CD4-positive, CD25-positive, alpha-beta regulatory T cell (primary cell): ENCODE results near the gene DAAM1. TPM values are rescaled to one million over a fixed set of nuclear protein-coding genes. Genes with fewer than 3 reads are reported as not detected.

Source experiments
- ATAC-seq, 2 donors: fragments of 150-1000 bp; cut with Tn5 transposase; one replicate each; pipeline ENCODE4 v1.10.0; 2021; ENCODE audit warnings: low read depth in 2 of 2, moderate number of reproducible peaks in 2 of 2, moderate library complexity in 1 of 2
- DNase-seq, 3 donors: peaks; one replicate each; pipeline versions ENCODE4 v3.0.0 to v3.0.0-alpha.2; 2012 to 2022; ENCODE audit warnings: mixed read lengths in 1 of 3
- H3K27ac ChIP-seq: one replicate; pipeline ENCODE4 v1.7.0; 2013; ENCODE audit warnings: mild to moderate bottlenecking, low read length; ENCODE audit not compliant: insufficient read depth, poor library complexity, severe bottlenecking
- H3K27me3 ChIP-seq: one replicate; pipeline ENCODE4 v1.7.0; 2013; ENCODE audit warnings: low read length; ENCODE audit not compliant: control insufficient read depth, insufficient read depth
- H3K36me3 ChIP-seq: one replicate; pipeline ENCODE4 v1.7.0; 2013; ENCODE audit warnings: mild to moderate bottlenecking, low read length, moderate library complexity; ENCODE audit not compliant: control insufficient read depth, insufficient read depth
- H3K4me1 ChIP-seq: 2 replicates; pipeline ENCODE4 v1.7.0; 2013; ENCODE audit warnings: mild to moderate bottlenecking, low read length; ENCODE audit not compliant: insufficient read depth, control insufficient read depth, poor library complexity, severe bottlenecking
- H3K4me3 ChIP-seq: one replicate; pipeline ENCODE4 v1.7.0; 2013; ENCODE audit warnings: low read depth, mild to moderate bottlenecking, low read length, moderate library complexity
- H3K9me3 ChIP-seq, 2 experiments: 1 replicate in 1 of 2; 2 replicates in 1 of 2; pipeline ENCODE4 v1.7.0; 2013; ENCODE audit warnings: low read length in 2 of 2, mild to moderate bottlenecking in 1 of 2, moderate library complexity in 1 of 2; ENCODE audit not compliant: control insufficient read depth in 2 of 2
- H3K27ac Mint-ChIP-seq, 3 donors: one replicate each; pipeline ENCODE4 v1.8.0; 2020 to 2022; ENCODE audit warnings: mild to moderate bottlenecking in 3 of 3, mixed read lengths in 3 of 3, moderate library complexity in 2 of 3
- H3K27me3 Mint-ChIP-seq: one replicate; pipeline ENCODE4 v1.8.0; 2022; ENCODE audit warnings: mild to moderate bottlenecking, mixed read lengths
- H3K36me3 Mint-ChIP-seq: one replicate; pipeline ENCODE4 v1.8.0; 2020; ENCODE audit warnings: mixed read lengths
- H3K4me1 Mint-ChIP-seq, 4 donors: one replicate each; pipeline ENCODE4 v1.8.0; 2020 to 2022; ENCODE audit warnings: mixed read lengths in 4 of 4, mild to moderate bottlenecking in 1 of 4
- H3K4me3 Mint-ChIP-seq, 4 donors: one replicate each; pipeline ENCODE4 v1.8.0; 2020 to 2022; ENCODE audit warnings: mild to moderate bottlenecking in 4 of 4, mixed read lengths in 4 of 4, moderate library complexity in 3 of 4
- H3K9me3 Mint-ChIP-seq, 7 donors: one replicate each; pipeline ENCODE4 v1.8.0; 2020 to 2022; ENCODE audit warnings: mixed read lengths in 7 of 7, mild to moderate bottlenecking in 3 of 7, moderate library complexity in 2 of 7
- polyA plus RNA-seq, 4 donors: library from polyadenylated mRNA; unstranded; fragments of 300-500 nt; fragmentation: Illumina TruSeq; gene quantifications; one replicate each; pipeline ENCODE4 v1.2.3, GENCODE V29; 2021
- total RNA-seq: library from RNA; stranded (reverse); gene quantifications from one replicate; pipeline ENCODE4 v1.2.3, GENCODE V29; 2022

DAAM1 gene
- total and polyA plus RNA-seq, 5 donors from 2014 or later = 6.1 to 36.5 (median 11.2) TPM

GRCh38 chr14:59337141-59337611 is 148.7 kb downstream of the DAAM1 start:
- ATAC-seq (no peak), DNase-seq (no peak)
- no peaks in the 10 kb centered on the region for H3K9me3 Mint-ChIP-seq
- Histone ChIP-seq H3K4me3 (no peak overlapping the region), H3K4me1 (no peaks in the 10 kb centered on the region), H3K27ac (no peak overlapping the region), H3K9me3 (no peaks in the 10 kb centered on the region), H3K36me3 (peaks cover 20% of the 10 kb centered on the region), H3K27me3 (no peaks in the 10 kb centered on the region)
- no peak overlapping the region for H3K4me3 Mint-ChIP-seq
- H3K36me3 Mint-ChIP-seq = peaks cover 50% of the 10 kb centered on the region
- H3K27ac Mint-ChIP-seq = no peak overlapping the region
- H3K4me1 Mint-ChIP-seq = no peaks in the 10 kb centered on the region
- no peaks in the 10 kb centered on the region for H3K27me3 Mint-ChIP-seq

- Histone ChIP-seq H3K27ac (no peak overlapping the region), H3K27me3 (no peaks in the 10 kb centered on the region), H3K4me1 (no peaks in the 10 kb centered on the region), H3K4me3 (no peak overlapping the region), H3K9me3 (no peaks in the 10 kb centered on the region), H3K36me3 (peaks cover 8% of the 10 kb centered on the region)
- no peaks in the 10 kb centered on the region for H3K9me3 Mint-ChIP-seq
- no peak overlapping the region for H3K27ac Mint-ChIP-seq
- no peak overlapping the region for H3K4me3 Mint-ChIP-seq
- DNase-seq (no peak), ATAC-seq (no peak)
- no peaks in the 10 kb centered on the region for H3K27me3 Mint-ChIP-seq
- peaks cover 42% of the 10 kb centered on the region for H3K36me3 Mint-ChIP-seq
- H3K4me1 Mint-ChIP-seq = no peaks in the 10 kb centered on the region
Observed at GRCh38 chr14:59338761-59339160, 150.3 kb downstream of the DAAM1 start.

GRCh38 chr14:59339524-59340330 is 151.3 kb downstream of the DAAM1 start:
- Mint-ChIP-seq H3K27ac (peak overlapping the region in 1 of 3 donors; percentile 62), H3K4me1 (no peaks in the 10 kb centered on the region), H3K9me3 (no peaks in the 10 kb centered on the region), H3K27me3 (no peaks in the 10 kb centered on the region), H3K36me3 (peaks cover 42% of the 10 kb centered on the region), H3K4me3 (no peak overlapping the region)
- Histone ChIP-seq H3K4me1 (no peaks in the 10 kb centered on the region), H3K27ac (no peak overlapping the region), H3K4me3 (no peak overlapping the region), H3K27me3 (no peaks in the 10 kb centered on the region), H3K9me3 (no peaks in the 10 kb centered on the region), H3K36me3 (peaks cover 8% of the 10 kb centered on the region)
- no peak for ATAC-seq
- DNase-seq = no peak

GRCh38 chr14:59341858-59342477 is 153.5 kb downstream of the DAAM1 start:
- H3K9me3 Mint-ChIP-seq = no peaks in the 10 kb centered on the region
- H3K4me3 Mint-ChIP-seq = no peak overlapping the region
- no peaks in the 10 kb centered on the region for H3K4me1 Mint-ChIP-seq
- H3K27ac ChIP-seq = no peak overlapping the region
- no peak overlapping the region for H3K4me3 ChIP-seq
- ATAC-seq = no peak
- no peaks in the 10 kb centered on the region for H3K4me1 ChIP-seq
- H3K27me3 Mint-ChIP-seq = no peaks in the 10 kb centered on the region
- H3K36me3 ChIP-seq = peaks cover 8% of the 10 kb centered on the region
- H3K27me3 ChIP-seq = no peaks in the 10 kb centered on the region
- H3K36me3 Mint-ChIP-seq = peaks cover 41% of the 10 kb centered on the region
- DNase-seq = no peak
- no peaks in the 10 kb centered on the region for H3K9me3 ChIP-seq
- H3K27ac Mint-ChIP-seq = no peak overlapping the region

GRCh38 chr14:59342516-59343484 is 154.3 kb downstream of the DAAM1 start:
- H3K4me3 Mint-ChIP-seq = no peak overlapping the region
- Histone ChIP-seq H3K27ac (no peak overlapping the region), H3K9me3 (no peaks in the 10 kb centered on the region), H3K36me3 (peaks cover 16% of the 10 kb centered on the region), H3K4me1 (no peaks in the 10 kb centered on the region), H3K4me3 (no peak overlapping the region), H3K27me3 (no peaks in the 10 kb centered on the region)
- no peak overlapping the region for H3K27ac Mint-ChIP-seq
- no peak for ATAC-seq
- no peak for DNase-seq
- peaks cover 44% of the 10 kb centered on the region for H3K36me3 Mint-ChIP-seq
- no peaks in the 10 kb centered on the region for H3K9me3 Mint-ChIP-seq
- no peaks in the 10 kb centered on the region for H3K4me1 Mint-ChIP-seq
- H3K27me3 Mint-ChIP-seq = no peaks in the 10 kb centered on the region

GRCh38 chr14:59343585-59343984 is 155.1 kb downstream of the DAAM1 start:
- Mint-ChIP-seq H3K36me3 (peaks cover 43% of the 10 kb centered on the region), H3K27ac (no peak overlapping the region), H3K27me3 (no peaks in the 10 kb centered on the region), H3K9me3 (no peaks in the 10 kb centered on the region), H3K4me1 (no peaks in the 10 kb centered on the region), H3K4me3 (no peak overlapping the region)
- ATAC-seq (no peak), DNase-seq (no peak)
- H3K27ac ChIP-seq = no peak overlapping the region
- peaks cover 21% of the 10 kb centered on the region for H3K36me3 ChIP-seq
- no peaks in the 10 kb centered on the region for H3K4me1 ChIP-seq
- no peaks in the 10 kb centered on the region for H3K9me3 ChIP-seq
- H3K4me3 ChIP-seq = no peak overlapping the region
- H3K27me3 ChIP-seq = no peaks in the 10 kb centered on the region

GRCh38 chr14:59344016-59344415 is 155.5 kb downstream of the DAAM1 start:
- Histone ChIP-seq H3K27me3 (no peaks in the 10 kb centered on the region), H3K36me3 (peaks cover 22% of the 10 kb centered on the region), H3K9me3 (no peaks in the 10 kb centered on the region), H3K27ac (no peak overlapping the region), H3K4me1 (no peaks in the 10 kb centered on the region), H3K4me3 (no peak overlapping the region)
- Mint-ChIP-seq H3K4me1 (no peaks in the 10 kb centered on the region), H3K36me3 (peaks cover 43% of the 10 kb centered on the region), H3K27me3 (no peaks in the 10 kb centered on the region), H3K27ac (no peak overlapping the region), H3K9me3 (no peaks in the 10 kb centered on the region), H3K4me3 (no peak overlapping the region)
- ATAC-seq (no peak), DNase-seq (no peak)
